GM21515 (cell line): Measurements from ENCODE around the gene RUFY3.
A peak's percentile ranks its signal among the peaks of the same experiment; 100 is the strongest.
"Not testable (repeated sequence)": the region's sequence is repeated elsewhere in the genome, so short reads cannot be mapped to it uniquely, and the experiment has no call there.

Source experiments
- ATAC-seq: cut with Tn5 transposase; IDR thresholded peaks from one replicate; pipeline ENCODE4 v1.9.1; 2021; ENCODE audit not compliant: unreplicated experiment

The RUFY3 gene

GRCh38 chr4:70705183-70706043 is 16.4 kb upstream of the RUFY3 start:
- ATAC-seq: peak; percentile 59

- ATAC-seq: no peak
These were observed 15.7 kb upstream of the RUFY3 start for GRCh38 chr4:70706044-70706461.

- no peak for ATAC-seq
These were observed 15.2 kb upstream of the RUFY3 start for GRCh38 chr4:70706516-70706915.

- ATAC-seq: no peak
These were observed 12.1 kb upstream of the RUFY3 start for GRCh38 chr4:70709611-70710205.

GRCh38 chr4:70711599-70711998 is 10.2 kb upstream of the RUFY3 start:
- ATAC-seq: no peak

- ATAC-seq: no peak
These were observed 9.6 kb upstream of the RUFY3 start for GRCh38 chr4:70712150-70712549.

GRCh38 chr4:70712604-70713452 is 8.9 kb upstream of the RUFY3 start:
- ATAC-seq: no peak

- peak; percentile 49 for ATAC-seq
These were observed 8.2 kb upstream of the RUFY3 start for GRCh38 chr4:70713453-70714078.

GRCh38 chr4:70714079-70714887 is 7.5 kb upstream of the RUFY3 start:
- peak; percentile 43 for ATAC-seq

GRCh38 chr4:70715097-70715496 is 6.7 kb upstream of the RUFY3 start:
- peak; percentile 6 for ATAC-seq

GRCh38 chr4:70718811-70719604 is 2.8 kb upstream of the RUFY3 start:
- no peak for ATAC-seq

- ATAC-seq: no peak
These were observed 531 bp downstream of the RUFY3 start for GRCh38 chr4:70722199-70722791.

- ATAC-seq: no peak
These were observed 2.7 kb downstream of the RUFY3 start for GRCh38 chr4:70724463-70724862.

- ATAC-seq: no peak
These were observed 3.9 kb downstream of the RUFY3 start for GRCh38 chr4:70725633-70726032.

- not testable (repeated sequence) for ATAC-seq
These were observed 4.8 kb downstream of the RUFY3 start for GRCh38 chr4:70726515-70726914.

GRCh38 chr4:70728091-70728490 is 6.3 kb downstream of the RUFY3 start:
- no peak for ATAC-seq

- not testable (repeated sequence) for ATAC-seq
These were observed 11.1 kb downstream of the RUFY3 start for GRCh38 chr4:70732878-70733277.

- ATAC-seq: peak; percentile 89
These were observed 12.6 kb downstream of the RUFY3 start for GRCh38 chr4:70734168-70734954.
